Right lobe of liver (tissue), 4 donors: ENCODE results near the gene HTRA1.

Source experiments
- CTCF ChIP-seq, 4 donors: fragments of 200-600 bp in 3 of 4; fragments of 450-650 bp in 1 of 4; IDR thresholded peaks; one replicate each; pipeline versions ENCODE4 v1.5.1 to v1.8.0; 2016 to 2022; ENCODE audit warnings: antibody characterized with exemption in 4 of 4, mild to moderate bottlenecking in 2 of 4
- POLR2A ChIP-seq: fragments of 450-650 bp; IDR thresholded peaks from one replicate; pipeline ENCODE4 v1.6.1; 2017; ENCODE audit warnings: antibody characterized with exemption, mild to moderate bottlenecking
- donor health status: DM: no; HTN: no; CAD: no.
- donor health status: DM: no; HTN: no; CAD: no.
- donor health status: DM: no; HTN: yes; CAD: no.

- TF ChIP-seq CTCF (IDR thresholded peaks at IDR 0.05) (no peak), POLR2A (no peak)
Measured at GRCh38 chr10:122546242-122546641, 84.9 kb downstream of the HTRA1 start.
